KMS-11 (cell line): Measurements from ENCODE around the gene GREB1L.

ENCODE experiments used
- H2AFZ ChIP-seq: fragments of 200-600 bp; sonication (generic); 2 replicates; pipeline ENCODE4 v1.6.1; 2016; ENCODE audit warnings: antibody characterized with exemption, mixed run types, low read depth
- H3K27ac ChIP-seq: fragments of 200-600 bp; sonication (generic); 2 replicates; pipeline ENCODE4 v1.6.1; 2016; ENCODE audit warnings: mild to moderate bottlenecking, mixed run types
- H3K27me3 ChIP-seq: fragments of 200-600 bp; sonication (generic); 2 replicates; pipeline ENCODE4 v1.6.1; 2017; ENCODE audit warnings: mild to moderate bottlenecking, low read depth, mixed run types, moderate library complexity; ENCODE audit not compliant: insufficient read depth
- H3K36me3 ChIP-seq: fragments of 200-600 bp; sonication (generic); 2 replicates; pipeline ENCODE4 v1.6.1; 2017; ENCODE audit warnings: mild to moderate bottlenecking, mixed run types; ENCODE audit not compliant: insufficient read depth
- H3K4me1 ChIP-seq: fragments of 200-600 bp; sonication (generic); 2 replicates; pipeline ENCODE4 v1.6.1; 2016; ENCODE audit warnings: mild to moderate bottlenecking, low read depth, mixed run types; ENCODE audit not compliant: poor library complexity, severe bottlenecking
- H3K4me2 ChIP-seq: fragments of 200-600 bp; sonication (generic); 2 replicates; pipeline ENCODE4 v1.7.0; 2016; ENCODE audit warnings: mild to moderate bottlenecking, mixed run types
- H3K4me3 ChIP-seq: fragments of 200-600 bp; sonication (generic); IDR thresholded peaks from 2 replicates; pipeline ENCODE4 v1.6.1; 2017; ENCODE audit warnings: low read depth, low read length, mixed read lengths; ENCODE audit not compliant: insufficient read depth
- H3K79me2 ChIP-seq: fragments of 200-600 bp; sonication (generic); 2 replicates; pipeline ENCODE4 v1.6.1; 2016; ENCODE audit warnings: low read depth, mixed run types; ENCODE audit not compliant: insufficient read depth
- H3K9ac ChIP-seq: fragments of 200-600 bp; sonication (generic); 2 replicates; pipeline ENCODE4 v1.6.1; 2016; ENCODE audit warnings: mild to moderate bottlenecking, mixed run types
- H4K20me1 ChIP-seq: fragments of 200-600 bp; sonication (generic); 2 replicates; pipeline ENCODE4 v1.6.1; 2016; ENCODE audit warnings: mild to moderate bottlenecking, mixed run types; ENCODE audit not compliant: insufficient read depth
- TF ChIP-seq, protein P1 (sequence below): fragments of 200-600 bp; sonication (generic); conservative IDR thresholded peaks from 2 replicates; pipeline ENCODE4 v1.6.1; 2017; ENCODE audit warnings: low read depth, mild to moderate bottlenecking, antibody characterized with exemption, low read length, moderate library complexity, mixed read lengths

GREB1L gene

GRCh38 chr18:21341141-21341540, 99.1 kb downstream of the GREB1L start:
- no peak overlapping the region for H3K4me3 ChIP-seq
- H3K9ac ChIP-seq: no peak overlapping the region
- no peaks in the 10 kb centered on the region for H3K27me3 ChIP-seq
- TF ChIP-seq, protein P1, sequence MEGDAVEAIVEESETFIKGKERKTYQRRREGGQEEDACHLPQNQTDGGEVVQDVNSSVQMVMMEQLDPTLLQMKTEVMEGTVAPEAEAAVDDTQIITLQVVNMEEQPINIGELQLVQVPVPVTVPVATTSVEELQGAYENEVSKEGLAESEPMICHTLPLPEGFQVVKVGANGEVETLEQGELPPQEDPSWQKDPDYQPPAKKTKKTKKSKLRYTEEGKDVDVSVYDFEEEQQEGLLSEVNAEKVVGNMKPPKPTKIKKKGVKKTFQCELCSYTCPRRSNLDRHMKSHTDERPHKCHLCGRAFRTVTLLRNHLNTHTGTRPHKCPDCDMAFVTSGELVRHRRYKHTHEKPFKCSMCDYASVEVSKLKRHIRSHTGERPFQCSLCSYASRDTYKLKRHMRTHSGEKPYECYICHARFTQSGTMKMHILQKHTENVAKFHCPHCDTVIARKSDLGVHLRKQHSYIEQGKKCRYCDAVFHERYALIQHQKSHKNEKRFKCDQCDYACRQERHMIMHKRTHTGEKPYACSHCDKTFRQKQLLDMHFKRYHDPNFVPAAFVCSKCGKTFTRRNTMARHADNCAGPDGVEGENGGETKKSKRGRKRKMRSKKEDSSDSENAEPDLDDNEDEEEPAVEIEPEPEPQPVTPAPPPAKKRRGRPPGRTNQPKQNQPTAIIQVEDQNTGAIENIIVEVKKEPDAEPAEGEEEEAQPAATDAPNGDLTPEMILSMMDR: no peak
- H3K4me1 ChIP-seq: no peaks in the 10 kb centered on the region
- no peak overlapping the region for H3K4me2 ChIP-seq
- H3K27ac ChIP-seq: no peak overlapping the region
- no peak overlapping the region for H2AFZ ChIP-seq
- no peaks in the 10 kb centered on the region for H3K79me2 ChIP-seq
- H4K20me1 ChIP-seq: no peaks in the 10 kb centered on the region
- no peaks in the 10 kb centered on the region for H3K36me3 ChIP-seq

DNA sequence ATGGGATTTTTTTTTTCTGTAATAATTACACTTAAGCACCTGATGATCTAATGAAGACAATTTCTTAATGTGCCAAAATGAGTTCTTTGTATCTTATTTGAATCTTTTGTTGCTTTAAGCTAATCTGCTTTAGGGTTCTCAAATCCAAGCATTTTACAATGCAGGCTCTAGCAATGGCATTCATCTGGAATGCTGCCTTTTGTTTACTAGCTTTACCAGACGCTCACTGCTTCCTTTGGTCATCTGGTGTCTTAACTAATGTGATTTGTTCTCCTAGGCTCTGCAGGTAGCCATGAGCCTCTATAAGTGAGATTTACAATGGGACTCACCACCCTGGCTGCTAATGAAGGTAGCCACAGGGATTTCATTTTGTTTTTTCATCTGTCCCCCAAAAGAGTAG, 100.3 kb downstream of the GREB1L start:
- Histone ChIP-seq H3K4me2 (no peak overlapping the region), H3K9ac (no peak overlapping the region), H3K4me3 (no peak overlapping the region), H2AFZ (no peak overlapping the region), H3K36me3 (no peaks in the 10 kb centered on the region), H3K27me3 (no peaks in the 10 kb centered on the region), H3K4me1 (no peaks in the 10 kb centered on the region), H3K79me2 (no peaks in the 10 kb centered on the region), H4K20me1 (no peaks in the 10 kb centered on the region), H3K27ac (no peak overlapping the region)
- TF ChIP-seq, protein P1: no peak

DNA sequence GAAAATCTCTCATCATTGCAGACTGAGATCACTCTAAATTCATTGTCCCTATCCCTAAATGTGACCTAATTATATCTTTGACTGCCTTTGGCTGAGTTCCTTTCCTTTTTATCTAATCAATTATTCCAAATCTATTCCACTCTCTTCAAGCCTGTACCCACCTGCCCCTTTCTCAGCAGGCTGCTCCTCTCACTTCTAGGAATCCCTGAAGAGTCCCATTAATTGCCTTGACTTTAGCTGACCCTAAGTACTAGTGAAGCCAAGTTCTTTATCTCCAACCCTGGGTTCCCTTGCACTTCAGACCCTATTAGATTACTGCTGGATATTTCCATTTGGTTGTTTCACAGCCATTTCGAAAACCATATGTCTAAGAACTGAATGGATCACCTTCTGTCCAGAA, 102.8 kb downstream of the GREB1L start:
- Histone ChIP-seq H2AFZ (no peak overlapping the region), H3K4me1 (no peaks in the 10 kb centered on the region), H3K79me2 (no peaks in the 10 kb centered on the region), H3K4me3 (no peak overlapping the region), H3K27me3 (no peaks in the 10 kb centered on the region), H3K36me3 (no peaks in the 10 kb centered on the region), H4K20me1 (no peaks in the 10 kb centered on the region), H3K9ac (no peak overlapping the region), H3K4me2 (no peak overlapping the region), H3K27ac (no peak overlapping the region)
- TF ChIP-seq, protein P1: no peak

DNA sequence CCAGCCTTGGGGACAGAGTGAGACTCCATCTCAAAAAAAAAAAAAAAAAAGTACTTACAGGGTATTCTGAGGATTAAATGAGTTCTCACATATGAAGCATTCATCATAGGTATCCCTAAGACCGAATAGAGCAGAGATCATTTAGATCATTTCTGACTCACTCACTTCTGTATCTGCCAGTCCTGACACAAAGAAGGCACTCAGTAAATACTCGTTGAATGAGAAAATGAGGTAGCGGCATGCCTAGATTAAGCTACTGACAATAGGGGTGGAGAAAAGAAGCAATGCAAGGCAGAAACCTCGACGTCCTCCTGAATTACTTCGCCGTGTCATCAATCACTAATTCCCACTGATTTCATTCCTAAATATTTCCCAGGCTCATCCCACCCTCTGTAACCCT, 103.8 kb downstream of the GREB1L start:
- Histone ChIP-seq H4K20me1 (no peaks in the 10 kb centered on the region), H3K79me2 (no peaks in the 10 kb centered on the region), H3K36me3 (no peaks in the 10 kb centered on the region), H3K27me3 (no peaks in the 10 kb centered on the region), H2AFZ (no peak overlapping the region), H3K27ac (no peak overlapping the region), H3K4me1 (no peaks in the 10 kb centered on the region), H3K4me2 (no peak overlapping the region), H3K9ac (no peak overlapping the region), H3K4me3 (no peak overlapping the region)
- TF ChIP-seq, protein P1: no peak

GRCh38 chr18:21359746-21360145, 117.7 kb downstream of the GREB1L start:
- no peaks in the 10 kb centered on the region for H3K27me3 ChIP-seq
- H3K4me1 ChIP-seq: no peaks in the 10 kb centered on the region
- H4K20me1 ChIP-seq: no peaks in the 10 kb centered on the region
- TF ChIP-seq, protein P1: no peak
- H2AFZ ChIP-seq: no peak overlapping the region
- H3K79me2 ChIP-seq: no peaks in the 10 kb centered on the region
- no peaks in the 10 kb centered on the region for H3K36me3 ChIP-seq
- no peak overlapping the region for H3K4me2 ChIP-seq
- no peak overlapping the region for H3K4me3 ChIP-seq
- H3K9ac ChIP-seq: no peak overlapping the region
- no peak overlapping the region for H3K27ac ChIP-seq
